ENCODE measurements around the gene OTOF. TPM values are rescaled to one million over a fixed set of nuclear protein-coding genes. Genes with fewer than 3 reads are reported as not detected.

OTOF gene
- total and polyA plus RNA-seq, 2 donors (not counting 3 experiments of a cell fraction or from before 2014, with no cell fraction given) = 0.06 to 0.22 TPM

GRCh38 chr2:26474261-26474785, 3.6 kb downstream of the OTOF start:
- no peak overlapping the region for H3K27ac ChIP-seq (ENCODE audit: insufficient read depth, low read depth, low read length)
- intact Hi-C loops (cut with micrococcal nuclease) (no loop called here), dilution Hi-C loops (cut with MboI; ENCODE audit: extremely low pct_ligation_motif_present, low sequenced_read_pairs) (no loop called here)
- no peak for DNase-seq (ENCODE audit: low read depth, low spot score)
- no peaks in the 10 kb centered on the region for H3K9me3 ChIP-seq (replicated peaks; ENCODE audit: control insufficient read depth, insufficient read depth, low read length)
- no peaks in the 10 kb centered on the region for H3K36me3 ChIP-seq (ENCODE audit: control insufficient read depth in 2 of 2, extremely low read depth in 1 of 2, insufficient read depth in 2 of 2, low read length in 2 of 2)
- no peaks in the 10 kb centered on the region for H3K9me1 ChIP-seq (replicated peaks; ENCODE audit: control insufficient read depth, extremely low read depth, insufficient read depth, low read length)
- no peaks in the 10 kb centered on the region for H3K4me1 ChIP-seq (ENCODE audit: control insufficient read depth, extremely low read depth, insufficient read depth, low read length)
- H3K4me3 ChIP-seq (replicated peaks in 1 of 3; ENCODE audit: insufficient read depth in 1 of 3, low read depth in 1 of 3, low read length in 3 of 3) = no peak overlapping the region
- no peak overlapping the region for H2AFZ ChIP-seq (ENCODE audit: low read depth, low read length)
- no peak overlapping the region for H3K9ac ChIP-seq (replicated peaks; ENCODE audit: extremely low read depth, insufficient read depth, low read length)
- H3K4me2 ChIP-seq (ENCODE audit: insufficient read depth, low read length) = no peak overlapping the region
- no TSS peak for BruUV-seq (replicated peaks)
- CTCF ChIA-PET = no interaction called here
- no peaks in the 10 kb centered on the region for H3K79me2 ChIP-seq (ENCODE audit: control insufficient read depth, insufficient read depth, low read length)
- POLR2A ChIA-PET = no interaction called here
- no peaks in the 10 kb centered on the region for H3K27me3 ChIP-seq (ENCODE audit: control insufficient read depth in 2 of 2, insufficient read depth in 2 of 2, low read length in 2 of 2)
- TF ChIP-seq POLR2AphosphoS5 (IDR thresholded peaks at IDR 0.05; ENCODE audit: insufficient read depth, low read depth, low read length) (no peak), GATA2 (IDR thresholded peaks at IDR 0.05; ENCODE audit: insufficient read depth, insufficient read length, low read depth, low read length) (no peak), EZH2 (IDR thresholded peaks at IDR 0.05; ENCODE audit: borderline replicate concordance, low read depth, low read length, severe bottlenecking) (no peak), FOS (IDR thresholded peaks at IDR 0.05; ENCODE audit: borderline replicate concordance, insufficient read depth, low read length) (no peak), JUN (IDR thresholded peaks at IDR 0.05; ENCODE audit: borderline replicate concordance, insufficient read depth, insufficient read length, low read depth) (no peak), MYC (IDR thresholded peaks at IDR 0.05; ENCODE audit: low read depth, low read length) (no peak), CTCF (IDR thresholded peaks at IDR 0.05; ENCODE audit: extremely low read depth in 1 of 2, insufficient read depth in 1 of 2, low read depth in 1 of 2, low read length in 2 of 2) (no peak), POLR2A (IDR thresholded peaks at IDR 0.05; ENCODE audit: low read depth, low read length) (no peak), MAX (IDR thresholded peaks at IDR 0.05; ENCODE audit: insufficient read depth, insufficient read length) (no peak)
- FAIRE-seq = no peak
- H4K20me1 ChIP-seq (replicated peaks; ENCODE audit: control insufficient read depth, extremely low read depth, insufficient read depth, low read length) = no peaks in the 10 kb centered on the region

All from endothelial cell of umbilical vein (primary cell).